A172 (cell line): ENCODE results near the gene ITPR3. TPM values are rescaled to one million over a fixed set of nuclear protein-coding genes. Genes with fewer than 3 reads are reported as not detected.

Experiments used
- DNase-seq: peaks from one replicate; pipeline ENCODE4 v3.0.0-alpha.2; 2015; ENCODE audit warnings: low spot score
- total RNA-seq: library from RNA; depleted of rRNA; stranded (reverse); fragments of >200 nt; shearing (Covaris generic); gene quantifications from 2 replicates; pipeline ENCODE4 v1.2.3, GENCODE V29; 2014

ITPR3 gene
- total RNA-seq, 1 experiment from 2014 or later = 59.8 TPM

DNA sequence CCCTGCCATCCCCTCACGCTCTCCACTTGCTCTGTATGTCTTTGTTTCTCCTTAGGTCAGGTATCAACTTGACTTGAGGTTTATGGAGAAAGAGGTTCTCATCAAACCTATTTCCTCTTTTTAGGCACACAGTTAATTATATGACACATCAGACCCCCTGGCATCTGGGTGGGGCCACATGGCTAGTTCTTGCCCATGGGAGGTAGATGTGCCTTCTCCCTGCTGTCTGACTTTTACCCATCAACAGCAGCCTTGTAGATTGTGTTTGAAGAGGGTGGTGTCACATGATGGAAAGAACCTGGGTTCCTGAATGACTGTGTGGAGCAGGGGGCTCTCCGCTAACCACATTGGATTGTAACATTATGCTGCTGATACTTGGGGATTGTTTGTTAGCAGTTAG lies 97.6 kb downstream of the ITPR3 start:
- DNase-seq = no peak

- no peak for DNase-seq
Observed at GRCh38 chr6:33719326-33719987, 98.3 kb downstream of the ITPR3 start.

GRCh38 chr6:33720998-33721397 lies 99.9 kb downstream of the ITPR3 start:
- DNase-seq = no peak

DNA sequence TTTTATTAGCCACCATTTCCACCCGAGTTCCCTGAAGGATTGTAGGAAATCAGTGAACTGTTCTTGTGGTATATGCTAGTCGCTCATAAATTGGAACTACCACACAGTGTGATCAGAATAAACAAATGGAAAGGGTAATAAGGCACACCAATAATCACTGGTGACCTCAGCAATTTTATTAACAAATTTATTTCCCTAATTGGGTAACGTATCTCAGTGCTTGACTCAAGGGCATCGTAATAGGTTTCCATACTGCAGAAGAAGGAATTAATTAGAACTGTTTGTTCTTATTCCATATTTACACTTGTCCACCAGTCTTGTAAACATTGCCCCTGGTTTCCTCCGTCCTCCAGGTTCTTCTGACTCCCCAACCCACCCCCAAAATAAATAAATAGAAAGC lies 100.4 kb downstream of the ITPR3 start:
- DNase-seq = no peak

DNA sequence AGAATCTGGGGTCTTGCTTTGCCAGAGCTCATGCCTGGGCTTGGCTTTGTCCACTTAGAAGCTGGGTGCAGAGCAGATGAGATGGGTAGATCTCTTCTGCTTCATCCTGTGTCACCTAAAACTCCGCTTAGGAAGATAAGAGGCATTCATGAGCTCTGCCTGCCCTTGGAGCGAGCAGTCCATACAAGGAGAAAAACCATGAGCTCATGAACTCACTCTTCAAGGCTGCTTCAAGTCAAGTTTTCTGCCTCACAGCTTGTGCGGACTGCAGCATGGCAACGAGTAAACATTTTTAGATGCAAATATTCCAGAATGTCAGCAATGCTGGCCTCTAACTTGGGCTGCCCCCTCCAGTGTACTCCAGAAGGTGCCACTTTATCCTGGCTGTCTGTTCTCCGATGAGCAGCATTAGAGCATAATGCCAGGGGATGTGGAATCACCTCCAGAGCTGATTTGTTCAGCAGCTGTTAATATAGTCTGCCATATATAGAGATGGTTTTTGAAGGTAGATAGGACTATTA lies 101.0 kb downstream of the ITPR3 start:
- DNase-seq = no peak

DNA sequence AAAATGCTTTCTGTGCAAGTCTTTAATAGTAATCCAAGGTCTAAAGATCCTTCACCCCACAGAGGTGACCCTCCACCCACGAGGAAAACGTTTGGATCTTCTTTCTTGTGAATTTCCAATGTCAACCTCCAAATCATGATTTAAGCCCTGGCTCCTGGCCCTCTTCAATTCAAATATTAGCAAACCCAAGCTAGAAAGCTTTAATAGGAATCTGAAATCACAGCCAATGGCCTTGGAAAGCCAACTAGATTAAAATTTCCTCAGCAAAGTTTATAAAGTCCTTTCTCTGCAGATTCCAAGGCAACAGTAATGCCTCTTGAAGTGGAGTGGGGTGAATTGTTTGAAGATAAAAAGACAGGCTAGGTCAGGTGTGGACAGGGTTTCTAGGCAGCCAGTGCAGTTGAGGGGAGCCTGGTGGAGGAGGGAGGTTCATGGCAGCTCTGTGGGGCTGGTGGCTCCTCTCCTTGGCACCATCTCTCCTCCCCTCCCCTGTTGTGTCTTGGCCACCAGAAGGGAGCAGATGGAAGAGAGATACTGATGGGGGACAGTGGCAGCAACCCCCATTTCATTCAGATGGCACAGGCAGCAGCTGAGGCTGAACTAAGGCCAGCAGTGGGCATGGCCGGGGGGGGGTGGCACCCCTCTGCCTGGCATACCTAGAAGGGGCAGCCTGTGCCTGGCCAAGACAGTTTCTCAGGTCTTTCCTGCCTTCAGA lies 102.4 kb downstream of the ITPR3 start:
- DNase-seq = no peak

DNA sequence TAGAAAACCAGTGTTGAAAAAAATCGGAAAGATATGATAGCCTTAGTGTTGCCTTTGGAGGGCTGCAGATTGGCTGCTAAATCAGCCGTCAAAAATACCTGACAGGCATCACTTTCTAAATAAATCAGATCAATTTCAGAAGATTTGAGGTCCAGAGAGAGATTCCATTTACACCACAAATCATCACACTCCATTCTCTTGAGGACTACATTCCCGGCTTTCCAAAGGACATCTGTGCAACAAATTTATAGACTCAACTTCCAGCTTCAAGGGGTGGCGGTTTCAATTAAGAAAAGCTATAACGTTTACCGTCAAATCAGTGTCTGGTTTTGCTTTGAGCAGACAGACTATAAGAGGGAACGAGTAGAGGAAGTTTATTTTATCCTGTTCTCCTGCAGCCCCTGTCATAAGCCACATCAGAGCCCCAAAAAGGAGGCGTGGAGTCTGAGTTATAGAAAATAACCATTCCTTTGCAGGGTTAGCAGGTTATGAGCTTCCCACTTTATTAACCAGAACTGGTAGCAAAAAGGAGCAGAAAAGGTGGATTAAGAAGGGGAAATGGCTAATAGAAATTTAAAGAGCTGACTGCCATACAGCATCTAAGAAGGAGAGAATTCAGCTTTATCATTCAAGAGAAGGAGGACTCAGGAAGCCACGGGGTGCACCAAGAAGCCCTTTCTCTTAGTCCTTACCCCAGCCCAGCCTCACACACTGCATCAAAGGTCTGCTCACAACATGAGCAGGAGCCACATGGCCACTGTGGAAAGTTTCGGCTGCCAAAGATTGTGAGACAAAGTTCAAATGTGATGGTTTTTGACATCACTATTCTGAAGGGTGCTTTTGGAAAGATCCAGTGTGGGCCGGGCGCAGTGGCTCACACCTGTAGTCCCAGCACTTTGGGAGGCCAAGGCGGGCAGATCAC lies 103.2 kb downstream of the ITPR3 start:
- no peak for DNase-seq

DNA sequence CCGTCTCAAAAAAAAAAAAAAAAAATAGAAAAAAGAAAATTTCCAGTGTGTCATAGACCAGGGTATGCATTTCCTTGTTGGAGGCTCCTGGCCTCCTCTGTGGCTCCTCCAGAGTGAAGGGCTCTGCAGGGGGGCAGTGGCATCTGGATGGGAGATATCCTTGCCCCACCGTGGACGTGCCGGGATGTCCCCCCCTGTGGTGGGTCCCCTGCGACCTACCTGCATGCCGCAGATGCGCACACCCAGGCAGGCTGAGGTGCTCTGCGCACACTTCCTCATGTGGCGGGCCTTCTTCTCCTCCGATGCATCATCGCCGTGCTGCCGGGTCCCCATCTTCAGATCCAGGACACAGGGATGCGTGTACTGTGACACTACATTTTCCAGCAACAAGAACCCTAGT lies 104.1 kb downstream of the ITPR3 start:
- DNase-seq = no peak

DNA sequence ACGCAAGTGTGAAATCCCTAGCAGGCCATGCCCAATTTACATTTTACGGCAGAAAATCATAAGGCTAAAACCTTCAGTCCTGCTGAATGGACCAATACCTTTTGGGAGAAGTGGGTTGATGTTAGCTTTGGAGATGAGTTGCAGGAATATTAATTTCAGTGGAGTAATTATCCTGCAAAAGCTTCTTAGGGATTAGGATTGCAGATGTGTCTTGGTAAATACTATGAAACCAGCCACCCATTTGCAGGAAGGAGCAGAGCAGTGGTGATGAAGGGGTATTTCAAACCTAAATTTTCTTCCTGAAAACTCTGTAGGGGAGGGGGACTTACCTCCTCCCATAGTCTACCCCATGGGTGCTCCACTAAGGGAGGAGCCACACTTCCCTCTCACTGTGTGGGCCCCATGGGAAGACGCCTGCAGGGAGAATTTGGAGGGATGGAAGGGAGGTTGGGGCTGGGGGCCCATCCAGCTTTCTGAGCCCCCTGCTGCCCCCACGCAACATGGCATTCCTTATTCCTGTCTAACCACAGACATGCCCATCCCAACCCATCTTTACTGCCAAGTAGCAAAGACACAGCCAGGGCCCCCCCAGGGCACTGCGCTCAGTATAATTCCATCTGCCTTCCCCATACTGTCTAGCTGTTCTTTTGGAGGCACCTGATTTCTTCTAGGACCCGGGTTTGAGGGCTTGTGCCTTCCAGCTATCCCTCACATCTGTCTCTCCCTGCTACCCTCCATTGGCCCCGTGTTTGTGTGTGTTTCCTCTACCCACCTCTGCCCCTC lies 105.0 kb downstream of the ITPR3 start:
- DNase-seq = no peak

- DNase-seq = no peak
Observed at GRCh38 chr6:33726696-33727095, 105.6 kb downstream of the ITPR3 start.

GRCh38 chr6:33727126-33727525 lies 106.0 kb downstream of the ITPR3 start:
- DNase-seq = no peak

DNA sequence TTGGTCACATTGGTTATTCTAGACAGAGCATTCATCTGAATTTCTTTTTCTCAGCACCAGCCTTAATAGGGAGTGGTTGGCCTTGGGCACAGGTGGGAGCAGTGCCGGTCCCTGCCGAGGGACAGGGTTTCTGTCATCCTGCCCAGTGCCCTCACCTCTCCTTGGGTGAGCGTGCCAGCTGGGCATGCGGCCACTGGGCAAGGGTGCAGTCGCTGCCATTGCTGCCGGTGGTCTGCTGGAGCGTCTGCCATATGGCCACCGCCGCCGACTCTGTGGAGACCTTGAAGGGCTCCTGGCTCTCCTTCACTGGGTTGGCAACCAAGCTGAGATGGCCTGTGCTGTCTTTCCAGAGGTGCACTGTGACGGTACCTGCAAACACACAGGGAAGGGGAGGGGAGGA lies 106.8 kb downstream of the ITPR3 start:
- DNase-seq = no peak

GRCh38 chr6:33728438-33728837 lies 107.3 kb downstream of the ITPR3 start:
- no peak for DNase-seq

- no peak for DNase-seq
Observed at GRCh38 chr6:33729059-33729458, 107.9 kb downstream of the ITPR3 start.

DNA sequence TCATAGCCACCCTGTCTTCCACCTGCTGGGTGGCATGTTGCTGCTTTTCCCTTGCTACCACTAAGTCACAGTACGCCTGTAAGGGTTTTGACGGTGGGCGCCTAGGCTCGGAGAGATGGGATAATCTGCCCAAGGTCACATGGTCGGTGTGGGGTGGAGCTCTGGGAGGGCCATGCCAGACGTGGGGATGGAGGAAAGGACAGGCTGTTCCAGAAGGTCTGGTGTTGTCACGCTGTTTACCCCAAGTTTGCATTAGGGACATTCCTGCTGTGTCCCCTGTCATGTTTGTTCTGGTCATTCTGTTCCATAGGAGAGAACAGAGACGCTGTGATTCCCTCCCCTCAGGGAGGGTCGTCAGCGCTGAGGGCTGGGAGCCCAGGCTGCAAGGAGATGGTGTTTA lies 109.5 kb downstream of the ITPR3 start:
- no peak for DNase-seq

DNA sequence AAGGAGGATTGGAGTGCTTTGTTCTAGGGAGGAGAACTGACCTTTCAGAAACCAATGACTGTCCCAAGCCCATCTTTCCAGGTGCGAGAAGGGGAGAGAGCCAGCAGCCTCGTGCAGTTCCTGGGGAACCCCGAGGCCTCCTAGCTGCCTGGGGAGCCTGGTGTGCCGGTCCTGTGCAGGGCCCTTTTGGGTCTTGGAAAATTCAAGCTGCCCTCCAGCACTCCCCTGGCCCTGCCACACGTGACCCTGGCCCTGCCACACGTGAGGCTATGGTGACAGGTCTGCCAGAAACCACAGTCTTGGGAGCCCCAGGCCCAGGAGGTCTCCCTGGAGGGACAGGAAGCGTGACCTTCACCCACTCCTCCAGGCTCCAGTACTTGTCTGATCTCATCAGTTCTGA lies 109.9 kb downstream of the ITPR3 start:
- no peak for DNase-seq

DNA sequence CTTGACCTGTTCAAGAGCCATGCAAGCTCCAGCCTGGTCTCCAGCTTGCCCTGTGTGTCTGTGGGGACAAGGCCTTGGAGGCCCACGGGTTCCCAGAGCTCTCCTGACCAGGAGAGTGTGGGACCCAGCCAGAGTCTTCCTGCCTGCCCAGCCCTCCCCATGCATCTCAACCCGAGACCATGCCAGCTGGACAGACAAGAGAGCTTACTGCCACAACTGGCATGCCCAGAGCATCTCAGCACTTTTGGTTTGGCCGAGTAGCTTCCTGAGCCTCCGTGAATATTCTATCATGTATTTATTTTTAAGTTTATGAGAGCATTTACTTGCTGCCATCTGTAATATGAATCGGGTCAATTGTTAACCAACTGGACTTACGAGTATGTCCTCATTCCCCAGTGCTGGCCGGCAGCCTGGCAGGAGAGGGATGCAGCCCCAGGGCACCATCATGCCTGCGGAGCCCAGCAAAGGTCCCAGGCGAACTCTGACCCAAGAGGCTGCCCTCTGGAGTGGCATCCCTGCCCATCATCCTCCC lies 110.7 kb downstream of the ITPR3 start:
- DNase-seq = no peak

- no peak for DNase-seq
Observed at GRCh38 chr6:33732385-33732784, 111.3 kb downstream of the ITPR3 start.

DNA sequence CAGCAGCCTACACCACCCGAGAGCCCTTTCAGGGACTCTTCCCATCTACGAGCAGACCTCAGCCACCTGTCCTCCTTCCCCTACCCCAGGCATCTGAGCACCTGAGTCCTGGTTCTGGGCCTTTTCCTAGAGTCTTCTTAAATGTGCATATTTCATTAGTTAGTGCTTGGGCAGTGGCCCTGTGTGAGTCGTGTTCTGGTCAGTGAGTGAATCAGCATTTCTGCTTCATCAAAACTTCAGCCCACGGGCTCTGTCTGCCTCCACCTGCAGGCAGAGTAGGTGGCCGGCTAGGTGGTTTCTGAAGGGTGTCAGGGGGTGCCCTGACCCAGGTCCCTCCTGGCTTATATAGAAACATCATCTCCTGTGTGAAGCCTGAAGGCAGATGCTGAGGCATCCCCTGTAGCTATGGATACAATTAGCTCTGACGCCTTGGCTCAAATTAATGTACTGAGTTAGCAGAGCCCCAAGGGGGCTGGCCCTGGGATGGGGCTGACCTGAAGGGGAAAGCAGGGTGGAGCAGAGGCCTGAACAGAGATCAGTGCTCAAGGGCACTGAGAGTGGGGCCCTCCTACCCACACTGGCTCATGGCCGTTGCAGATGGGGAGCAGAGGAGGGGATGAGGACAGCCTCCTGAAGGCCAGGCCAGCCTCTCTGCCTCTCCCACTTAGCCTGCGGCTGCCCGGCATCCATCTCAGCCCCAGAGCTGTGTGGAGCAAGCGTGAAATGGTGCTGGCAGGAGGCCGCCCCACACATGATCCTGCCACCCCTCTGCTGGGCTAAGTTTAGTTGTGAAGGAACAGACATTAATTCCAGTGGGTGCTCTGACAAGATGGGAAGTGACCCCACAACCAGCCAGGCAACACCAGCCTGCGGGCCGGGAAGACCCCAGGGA lies 111.9 kb downstream of the ITPR3 start:
- peak; percentile 18 for DNase-seq

GRCh38 chr6:33733709-33734007 lies 112.5 kb downstream of the ITPR3 start:
- DNase-seq = no peak
